Activated T-cell treated with anti-CD3 and anti-CD28 coated beads, Interleukin-2, amount 50 U/mL, for 48 hours (primary cell): ENCODE results near the gene KIF26B.

ENCODE experiments used
- DNase-seq, 2 experiments: peaks; one replicate each; pipeline ENCODE4 v3.0.0-alpha.2; 2020

The KIF26B gene

DNA sequence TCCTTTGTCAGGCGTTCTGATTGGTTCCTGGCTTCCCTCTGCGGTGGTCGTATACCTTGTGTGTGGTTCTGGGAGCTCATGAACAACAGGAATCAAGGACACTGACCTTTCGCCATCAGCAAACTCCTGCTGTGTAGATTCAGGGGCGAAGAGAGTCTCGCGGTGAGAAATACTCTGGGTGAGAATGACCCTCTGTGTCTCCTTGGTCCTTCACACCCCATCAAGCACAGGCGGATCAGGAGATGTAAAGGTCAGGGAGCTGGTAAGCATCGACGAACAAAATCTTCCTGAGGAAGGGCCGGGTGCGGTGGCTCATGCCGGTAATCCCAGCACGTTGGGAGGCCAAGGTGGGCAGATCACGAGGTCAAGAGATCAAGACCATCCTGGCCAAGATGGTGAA, 207.2 kb downstream of the KIF26B start:
- no peak for DNase-seq

DNA sequence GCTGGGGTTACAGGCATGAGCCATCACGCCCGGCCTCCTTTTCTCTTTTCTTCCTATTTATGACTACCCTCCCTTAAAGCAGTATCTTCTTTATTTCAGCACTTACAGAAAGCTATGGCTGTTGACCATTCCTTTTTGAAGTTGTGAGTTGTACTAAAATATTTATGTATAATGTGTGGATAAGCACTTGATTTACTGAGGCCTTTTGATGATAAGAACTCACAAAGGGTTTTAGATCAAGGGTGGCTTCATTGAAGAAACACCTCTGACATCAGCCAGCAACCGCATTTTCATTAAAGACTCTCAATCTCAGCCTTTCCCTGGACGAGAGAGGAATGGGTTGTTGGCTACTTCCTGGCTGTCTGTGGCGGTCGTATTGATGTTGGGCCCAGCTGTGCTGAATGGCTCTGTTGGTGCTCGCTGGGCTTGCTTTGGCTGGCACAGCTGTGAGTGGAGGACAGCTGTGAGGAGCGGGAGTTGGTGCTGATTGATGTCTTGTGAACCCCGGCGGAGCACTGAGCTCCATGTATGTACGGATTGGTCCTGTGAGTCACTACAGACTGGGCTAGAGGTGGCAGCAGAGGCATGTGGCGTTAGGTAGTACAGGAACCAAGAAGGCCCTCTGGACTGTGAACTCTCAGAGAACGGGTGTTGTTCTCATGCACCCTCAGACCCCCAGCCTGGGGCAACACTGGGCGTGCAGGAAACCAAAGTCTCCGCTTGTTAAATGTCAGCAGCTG, 208.8 kb downstream of the KIF26B start:
- DNase-seq: no peak

DNA sequence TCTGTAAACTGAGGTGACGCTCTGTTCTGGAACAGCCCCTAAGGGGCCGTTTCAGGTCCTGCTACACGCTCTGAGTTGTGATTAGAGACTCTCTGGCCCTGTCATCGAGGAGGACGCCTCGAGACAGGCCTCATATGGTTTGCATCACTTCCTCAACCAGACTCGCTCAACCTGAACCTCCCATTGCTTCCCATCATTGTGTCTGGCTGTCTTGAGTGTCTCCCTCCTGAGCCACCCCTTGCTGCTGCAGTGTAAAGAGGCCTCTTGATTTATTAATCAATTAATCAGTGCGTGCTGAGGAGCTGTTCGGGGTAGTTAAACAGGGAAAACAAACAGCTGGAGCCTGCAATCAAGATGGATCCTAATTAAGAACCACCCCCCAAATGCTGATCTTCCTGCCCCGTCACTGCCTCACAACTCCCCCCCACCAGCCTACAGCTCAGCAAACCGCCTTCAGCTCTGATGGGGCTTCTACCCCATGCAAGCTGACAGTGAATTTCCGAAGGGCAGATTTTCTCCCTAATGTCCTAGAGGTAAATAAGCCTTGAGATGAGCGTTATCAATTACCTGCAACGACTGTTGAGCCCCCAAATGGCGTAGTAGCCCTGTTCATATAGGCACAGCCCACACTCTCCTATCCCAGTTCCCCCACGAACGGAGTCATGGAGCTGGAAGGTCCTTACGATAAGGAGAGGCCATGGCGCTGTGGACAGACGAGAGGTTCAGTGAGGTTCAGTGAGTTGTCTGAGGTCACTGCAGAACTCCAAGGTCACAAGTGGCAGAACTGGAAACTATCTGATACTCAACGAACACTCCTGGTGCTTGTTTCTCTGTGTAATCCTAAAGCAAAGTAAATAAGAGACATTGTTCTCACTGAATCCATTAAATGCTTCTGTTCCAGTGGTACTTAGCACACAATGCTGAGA, 210.6 kb downstream of the KIF26B start:
- DNase-seq: no peak

DNA sequence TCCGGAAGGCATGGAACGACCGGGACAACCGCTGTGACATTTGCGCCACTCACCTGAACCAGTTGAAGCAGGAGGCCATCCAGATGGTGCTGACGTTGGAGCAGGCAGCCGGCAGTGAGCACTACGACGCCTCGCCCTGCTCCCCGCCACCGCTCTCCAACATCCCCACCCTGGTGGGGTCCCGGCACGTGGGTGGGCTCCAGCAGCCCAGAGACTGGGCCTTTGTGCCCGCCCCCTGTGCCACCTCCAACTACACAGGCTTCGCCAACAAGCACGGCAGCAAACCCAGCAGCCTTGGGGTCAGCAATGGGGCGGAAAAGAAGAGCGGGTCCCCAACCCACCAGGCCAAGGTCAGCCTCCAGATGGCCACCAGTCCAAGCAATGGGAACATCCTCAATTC, 212.1 kb downstream of the KIF26B start:
- no peak for DNase-seq

DNA sequence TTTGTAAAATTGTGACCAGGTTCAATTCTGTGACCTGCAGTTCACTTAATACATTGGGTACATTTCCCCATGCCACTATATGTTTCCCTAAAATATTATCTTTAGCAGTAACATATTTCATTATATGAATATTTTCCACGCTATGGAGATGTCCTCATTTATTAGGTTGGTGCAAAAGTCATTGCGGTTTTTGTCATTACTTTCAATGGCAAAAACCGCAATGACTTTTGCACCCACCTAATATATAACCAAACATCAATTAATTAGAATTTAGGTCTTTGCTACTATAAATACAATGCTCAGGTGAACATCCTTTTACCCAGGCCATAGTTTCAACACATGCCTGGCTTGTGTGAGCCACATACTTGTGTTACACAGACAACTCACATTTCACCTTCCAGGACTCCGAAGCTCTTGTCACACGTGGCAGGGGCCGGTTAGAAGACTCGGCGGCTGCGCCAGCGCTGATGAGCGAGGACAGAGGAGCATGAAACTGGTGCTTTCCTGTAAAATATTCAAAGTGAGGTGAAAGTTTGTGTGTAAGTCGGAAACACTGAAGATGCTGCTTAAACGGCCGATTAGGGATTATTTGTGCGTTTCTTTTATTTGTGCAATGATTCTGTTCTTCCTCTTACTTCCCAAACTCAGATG, 215.5 kb downstream of the KIF26B start:
- no peak for DNase-seq

DNA sequence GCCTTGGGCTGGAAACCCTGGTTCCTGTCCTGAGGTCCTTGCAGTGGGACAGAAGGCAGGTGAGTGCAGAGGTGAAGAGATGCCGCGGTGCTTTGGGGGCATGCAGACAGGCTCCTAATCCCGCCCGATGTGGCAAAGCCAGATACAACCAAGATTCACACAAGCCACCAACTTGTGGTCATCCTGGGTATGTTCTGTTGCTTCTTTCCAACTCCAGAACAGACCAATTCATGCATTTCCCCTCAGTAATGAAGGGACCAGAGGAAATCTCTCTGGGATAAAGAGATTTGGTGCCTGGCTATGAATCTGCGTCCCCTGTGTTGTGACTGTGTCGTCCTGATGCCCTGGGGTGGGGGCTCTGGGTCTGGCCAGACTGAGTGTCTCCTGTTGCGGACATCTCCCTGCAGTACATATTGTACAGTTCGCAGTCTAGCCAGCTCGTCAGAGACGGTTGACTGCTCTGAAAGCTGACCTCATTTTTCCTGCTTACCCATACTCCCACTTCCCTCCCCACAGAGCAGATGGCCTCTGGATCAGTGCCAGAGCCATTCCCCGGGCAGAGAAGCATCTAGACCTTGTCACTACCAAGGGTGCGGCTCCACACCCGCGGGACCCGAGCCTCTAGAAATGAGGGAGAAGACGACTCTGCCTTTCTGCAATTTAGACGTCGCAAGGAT, 216.3 kb downstream of the KIF26B start:
- DNase-seq: no peak

DNA sequence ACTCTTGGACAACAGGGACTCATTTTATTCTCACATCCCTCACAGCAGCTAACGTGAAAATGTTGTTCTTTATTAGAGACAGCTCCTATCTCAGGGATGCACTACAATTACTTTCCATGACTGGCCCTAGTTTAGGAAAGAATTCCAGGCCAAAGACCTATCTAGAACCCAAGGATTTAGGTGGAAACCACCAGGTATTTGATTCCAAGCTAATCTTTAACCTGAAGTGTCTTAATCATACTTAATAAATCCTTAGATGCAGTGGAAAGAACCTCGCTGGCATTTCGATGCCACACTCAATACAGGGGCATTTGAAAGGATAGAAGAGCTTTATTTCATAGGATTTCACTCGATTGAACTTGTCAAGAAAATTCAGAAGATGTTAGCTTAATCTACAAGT, 218.3 kb downstream of the KIF26B start:
- DNase-seq: no peak

DNA sequence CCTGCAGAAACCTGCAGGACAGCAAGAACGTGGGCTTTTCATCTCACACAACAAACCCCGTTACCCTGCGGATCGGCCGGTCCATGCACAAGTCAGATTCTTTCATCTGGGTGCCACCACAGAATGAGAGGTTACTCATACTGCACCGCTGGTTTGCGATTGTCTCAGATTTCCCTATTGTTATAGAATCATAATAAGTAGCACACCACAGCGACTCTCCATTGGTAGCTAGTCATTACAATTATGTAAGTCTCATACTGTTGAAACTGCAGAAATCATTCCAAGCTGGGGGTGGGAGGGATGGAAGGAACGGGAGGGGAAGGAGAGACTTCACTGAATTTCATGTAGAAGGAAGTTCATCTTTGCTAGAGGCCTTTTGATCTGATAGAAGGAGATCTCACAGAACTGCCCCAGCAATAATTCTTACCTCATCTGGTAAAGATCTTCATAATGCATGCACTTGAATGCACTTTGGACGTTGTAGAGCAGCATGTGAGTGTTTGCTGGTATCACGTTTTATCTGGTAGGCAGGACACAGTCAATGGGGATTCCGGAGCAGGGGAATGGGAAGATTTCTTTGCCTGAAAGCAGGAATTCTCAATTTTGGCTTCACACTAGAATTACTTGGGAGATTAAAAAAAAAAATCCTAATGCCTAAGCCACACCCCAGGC, 221.1 kb downstream of the KIF26B start:
- DNase-seq: no peak

DNA sequence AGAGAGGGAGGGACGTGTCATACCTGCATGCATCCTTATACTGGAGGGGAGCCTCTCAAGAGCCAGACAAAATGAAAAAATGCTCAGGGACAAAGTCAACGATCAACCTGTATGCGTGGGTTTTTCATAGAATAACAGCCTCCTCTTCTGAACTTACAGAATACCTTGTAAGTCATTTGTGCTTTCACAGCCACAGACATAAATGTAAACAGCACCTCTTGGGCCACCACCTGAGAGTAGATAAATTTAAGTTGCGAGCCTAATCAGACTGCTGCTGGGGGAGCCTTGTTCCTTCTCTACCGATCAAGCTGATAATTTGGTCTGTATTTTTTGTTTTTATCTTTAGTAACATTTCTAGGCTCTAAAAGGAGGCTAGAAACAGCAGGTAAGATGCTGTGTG, 223.1 kb downstream of the KIF26B start:
- DNase-seq: no peak

DNA sequence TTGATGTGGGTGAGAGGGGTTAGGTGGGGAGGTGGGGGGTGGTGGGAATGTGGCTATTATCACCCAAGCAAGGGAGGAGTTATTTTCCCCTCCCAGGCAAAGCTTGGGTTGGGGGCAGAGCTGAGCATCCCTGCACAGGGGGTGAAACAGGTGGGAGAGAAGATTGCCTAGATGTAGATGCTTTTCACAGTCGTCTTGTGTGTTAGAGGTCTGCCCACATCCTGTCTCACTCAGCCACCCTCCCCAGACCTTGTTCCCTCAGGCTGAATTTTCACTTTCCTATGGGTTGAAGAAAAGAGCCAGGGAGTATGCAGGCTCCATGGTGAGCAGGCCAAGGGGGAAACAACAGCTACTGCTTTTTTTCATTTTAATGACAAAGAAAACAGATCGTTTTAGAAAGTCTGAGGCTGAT, 223.5 kb downstream of the KIF26B start:
- DNase-seq: peak; percentile 34 to 44

DNA sequence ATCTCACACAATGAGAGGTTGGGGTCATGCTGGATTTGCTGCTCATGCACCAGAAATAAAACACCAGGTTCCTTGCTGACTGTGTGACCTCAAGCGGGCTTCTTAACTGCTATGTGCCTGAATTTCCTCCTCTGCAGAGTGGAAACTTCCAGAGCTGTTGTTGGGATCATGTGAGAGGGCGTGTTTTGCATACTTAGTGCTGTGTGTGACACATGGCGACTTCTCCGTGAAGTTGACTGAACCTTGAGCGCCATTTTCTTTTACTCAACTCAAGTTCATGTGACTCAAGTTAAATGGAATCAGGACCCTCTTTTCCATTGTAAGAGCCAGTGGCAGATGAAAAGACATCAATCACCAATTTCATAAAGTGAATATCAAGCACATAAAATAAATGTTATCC, 224.0 kb downstream of the KIF26B start:
- peak in 1 of 2 experiments; percentile 22 for DNase-seq

DNA sequence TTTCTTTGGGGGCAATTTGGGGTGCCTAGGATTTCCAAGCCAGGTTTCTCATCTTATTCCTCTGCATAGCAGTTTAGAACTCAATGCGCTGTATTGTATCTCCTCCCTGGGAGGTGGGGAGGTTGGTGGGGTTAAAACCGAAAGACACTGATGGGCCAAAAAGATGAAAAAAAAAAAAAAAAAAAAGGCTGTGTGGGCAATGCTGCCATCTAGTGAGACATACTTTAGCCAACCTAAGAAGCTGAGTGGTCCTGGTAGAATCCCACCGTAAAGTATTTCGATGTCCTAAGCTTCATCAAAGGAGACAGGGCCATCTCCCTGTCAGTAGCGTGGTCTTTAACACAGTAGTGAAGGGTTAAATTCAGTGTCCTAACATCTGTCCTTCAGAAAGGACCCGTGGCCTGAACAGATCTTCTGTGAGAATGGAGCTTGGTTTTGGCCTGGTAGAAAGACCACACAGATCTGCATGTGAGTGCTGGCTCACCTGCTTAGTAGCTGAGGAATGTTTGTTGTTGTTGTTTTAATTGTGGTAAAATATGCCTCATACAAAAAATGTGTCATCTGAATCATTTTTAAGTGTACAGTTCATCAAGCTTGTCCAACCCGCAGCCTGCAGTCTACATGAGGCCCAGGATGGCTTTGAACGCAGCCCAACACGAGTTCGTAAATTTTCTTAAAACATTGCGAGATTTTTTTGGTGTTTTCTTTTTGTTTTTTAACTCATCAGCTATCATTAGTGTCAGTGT, 226.2 kb downstream of the KIF26B start:
- peak in 1 of 2 experiments; percentile 22 for DNase-seq

DNA sequence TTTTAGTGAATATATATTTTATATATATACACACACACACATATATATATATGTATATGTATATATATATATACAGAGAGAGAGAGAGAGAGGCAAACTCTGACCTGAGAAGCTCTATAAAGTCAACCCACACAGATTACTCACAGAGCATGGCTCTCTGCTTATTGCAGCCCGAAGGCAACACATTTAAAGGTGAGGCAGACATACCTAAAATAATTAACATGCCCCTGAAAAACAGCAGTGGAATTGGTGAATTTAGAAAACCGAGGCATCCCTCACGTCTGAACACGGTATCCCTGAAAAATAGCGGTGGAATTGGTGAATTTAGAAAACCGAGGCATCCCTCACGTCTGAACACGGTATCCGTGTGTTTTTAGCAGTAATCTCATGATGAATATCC, 228.2 kb downstream of the KIF26B start:
- no peak for DNase-seq

DNA sequence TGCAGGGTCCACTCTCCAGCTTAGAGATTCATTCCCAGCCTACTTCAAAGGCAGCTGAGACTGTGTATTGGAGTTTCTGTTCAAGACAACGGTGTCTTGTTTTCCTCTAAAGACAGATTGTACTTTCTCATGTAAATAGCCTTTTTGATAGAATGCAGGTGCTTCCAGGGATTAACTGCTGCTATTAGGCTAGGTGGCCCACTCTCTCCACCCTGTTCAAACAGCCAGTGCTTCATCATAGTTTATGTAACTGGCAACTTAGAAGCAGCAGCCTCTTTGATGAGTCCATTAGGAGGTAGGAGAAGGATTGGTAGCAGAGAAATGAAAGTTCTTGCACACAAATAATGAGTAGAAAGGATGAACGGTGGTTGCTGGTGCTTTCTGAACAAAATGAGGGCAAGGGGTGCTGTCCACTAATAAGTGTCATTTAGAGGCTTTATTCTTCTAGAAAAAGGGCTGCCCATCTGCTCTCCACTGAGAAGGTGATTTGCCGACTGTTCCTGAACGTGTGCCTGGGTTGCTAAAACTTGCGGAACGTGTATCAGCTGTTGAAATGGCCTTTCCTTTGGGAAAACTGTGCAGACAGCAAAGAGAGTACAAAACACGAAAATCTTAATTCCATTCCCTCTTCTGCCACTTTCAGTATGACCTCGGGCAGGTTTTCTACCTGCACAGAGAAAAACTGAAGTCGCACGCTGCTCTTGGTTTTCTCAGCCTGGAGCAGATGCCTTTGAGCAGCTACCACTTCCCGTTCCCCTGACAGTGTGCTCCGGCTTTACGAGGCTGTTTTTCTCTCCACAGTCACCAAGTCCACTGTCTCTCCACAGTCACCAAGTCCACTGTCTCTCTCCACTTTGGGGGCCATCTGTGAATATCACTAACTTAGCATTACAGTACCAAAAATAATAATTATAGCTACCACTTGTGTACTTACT, 228.9 kb downstream of the KIF26B start:
- no peak for DNase-seq

DNA sequence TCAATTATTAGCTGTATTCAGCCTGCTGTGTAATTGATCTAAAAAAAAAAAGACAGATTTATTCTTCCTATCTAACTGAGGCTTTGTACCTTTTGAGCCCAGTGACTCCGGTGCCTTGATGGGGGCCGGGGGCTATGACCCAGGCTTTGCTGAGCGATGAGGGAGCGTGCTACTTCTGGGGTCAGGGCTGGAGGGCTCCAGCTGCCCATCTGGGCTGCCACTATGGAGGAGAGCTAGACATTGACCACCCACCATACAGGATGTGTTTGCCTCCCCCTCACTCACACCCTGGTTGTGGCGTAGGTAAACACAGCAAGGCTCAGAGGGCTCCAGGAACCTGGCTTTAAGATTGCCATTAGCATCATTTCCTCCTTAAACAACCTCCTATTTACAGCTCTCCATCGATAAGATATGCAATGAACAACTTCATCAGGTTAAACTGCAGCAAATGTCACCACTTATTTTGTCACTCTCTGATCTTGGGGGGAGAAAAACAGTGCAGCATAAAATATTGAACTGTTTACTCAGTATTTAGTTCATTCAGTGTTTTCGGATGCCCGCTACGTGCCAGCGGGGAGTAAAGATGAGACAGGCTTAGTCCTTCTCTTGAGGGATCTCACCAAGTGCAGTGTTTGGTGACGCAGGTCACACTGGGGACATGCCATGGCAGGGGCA, 231.6 kb downstream of the KIF26B start:
- DNase-seq: no peak

DNA sequence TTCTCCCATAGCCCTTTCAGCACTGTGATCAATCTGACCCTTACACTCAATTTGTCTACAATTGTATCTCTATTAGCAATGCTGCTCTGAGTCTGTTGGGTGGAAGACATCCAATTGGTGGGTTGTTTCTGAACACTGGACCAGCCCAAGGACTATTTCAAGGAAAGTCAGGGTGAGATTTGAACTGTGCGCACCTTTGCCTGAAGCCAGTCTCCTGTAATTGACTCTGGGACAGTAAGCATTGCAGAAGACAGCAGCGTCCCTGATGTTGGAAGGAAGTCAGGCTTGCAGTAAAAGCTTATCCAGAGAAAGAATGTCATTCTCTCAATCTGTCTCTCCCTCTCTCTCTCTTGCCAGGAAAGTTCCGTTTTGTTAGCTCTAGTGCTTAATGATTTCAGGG, 233.9 kb downstream of the KIF26B start:
- DNase-seq: no peak

DNA sequence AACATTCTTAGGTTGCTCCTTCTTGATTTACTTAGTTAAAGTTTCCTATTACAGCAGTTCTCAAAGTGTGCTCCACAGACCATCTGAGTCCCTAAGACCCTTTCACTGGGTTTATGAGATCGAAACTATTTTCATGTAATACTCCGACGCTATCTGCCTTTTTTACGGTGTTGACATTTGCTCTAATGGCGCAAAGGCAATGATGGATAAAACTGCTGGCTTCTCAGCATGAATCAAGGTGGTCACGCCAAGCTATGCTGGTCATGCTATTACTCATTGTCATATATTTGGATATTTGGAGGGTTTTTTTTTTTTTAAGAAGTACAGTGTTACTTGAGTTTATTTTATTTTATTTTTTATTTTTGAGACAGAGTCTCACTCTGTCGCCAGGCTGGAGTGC, 235.1 kb downstream of the KIF26B start:
- no peak for DNase-seq

DNA sequence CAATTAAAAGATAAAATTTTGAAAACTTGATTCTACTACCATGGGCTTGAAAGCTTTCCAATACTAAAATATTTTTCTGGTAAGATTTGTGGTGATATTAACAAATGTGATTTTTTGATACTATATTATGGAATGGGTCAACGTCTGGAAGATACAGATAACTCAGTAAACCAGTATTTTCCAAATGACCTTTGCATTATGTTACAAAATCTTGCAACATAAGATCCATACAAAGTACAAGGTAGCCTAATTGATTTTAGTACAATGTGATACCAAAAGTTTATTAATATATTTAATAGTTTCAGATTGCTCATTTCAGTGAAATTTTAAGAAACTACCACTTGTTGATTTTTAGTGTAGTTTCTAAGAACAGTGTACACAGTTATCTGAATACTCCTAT, 236.2 kb downstream of the KIF26B start:
- DNase-seq: no peak

DNA sequence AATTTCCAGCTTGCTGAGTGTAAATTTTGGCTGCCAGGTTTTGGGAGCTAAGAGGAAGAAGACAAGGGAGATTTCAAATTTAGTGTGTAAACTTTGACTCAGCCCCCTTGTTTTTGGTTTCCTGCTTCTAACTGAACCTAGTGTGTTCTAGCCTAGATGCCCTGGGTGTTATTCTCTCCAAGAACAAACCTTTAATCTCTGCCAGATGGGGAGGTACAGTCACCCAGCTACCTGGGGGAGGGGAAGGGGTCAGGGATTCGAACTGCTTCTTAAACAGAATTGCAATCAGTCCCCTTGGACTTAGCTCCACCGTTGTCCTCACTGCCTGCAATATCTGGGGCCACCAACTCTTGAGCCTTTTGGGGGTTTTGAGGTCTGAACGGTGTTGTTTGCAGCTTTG, 238.9 kb downstream of the KIF26B start:
- DNase-seq: no peak

DNA sequence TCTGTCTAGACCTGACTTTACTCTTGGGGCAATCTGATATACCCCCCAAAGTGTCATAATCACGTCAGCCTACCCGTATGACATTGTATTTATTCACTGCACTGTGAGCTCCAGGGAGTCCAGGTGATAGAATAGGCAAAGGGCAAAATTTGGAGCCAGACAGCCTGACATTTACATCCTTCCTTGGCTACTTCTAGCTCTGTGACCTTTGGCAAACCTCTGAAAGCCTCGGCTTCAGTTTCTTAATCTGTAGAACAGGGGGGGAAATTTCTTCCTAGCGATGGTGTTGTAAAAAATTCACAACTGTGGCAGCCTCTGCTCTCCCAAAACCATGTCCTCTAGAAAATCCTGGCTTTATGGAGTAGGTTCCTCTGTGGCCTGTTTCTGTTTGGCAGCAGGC, 240.9 kb downstream of the KIF26B start:
- DNase-seq: no peak
